ENCODE data around the gene HSD17B2.

HSD17B2 gene

DNA sequence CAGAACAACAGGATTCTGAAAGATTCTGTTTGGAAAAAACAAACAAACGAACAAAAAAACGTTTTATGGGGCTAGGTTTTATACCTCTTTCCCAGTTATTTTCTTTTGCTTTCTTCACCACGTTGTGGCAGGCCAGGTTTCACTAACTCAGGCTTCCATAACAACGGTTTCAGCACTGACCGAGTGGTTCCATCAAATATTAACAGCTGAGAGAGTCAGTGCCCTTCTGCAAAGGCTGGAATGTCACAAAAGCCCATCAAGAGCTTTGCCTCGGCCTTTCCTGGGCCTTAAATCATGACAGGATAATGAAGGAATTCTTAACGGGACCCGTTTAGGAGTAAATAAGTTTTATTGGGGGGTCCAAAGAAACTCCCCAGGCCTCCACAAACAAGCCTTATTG lies 100.8 kb downstream of the HSD17B2 start:
- TF ChIP-seq USF1 (IDR thresholded peaks at IDR 0.05), result no peak
- TF ChIP-seq CREB1 (IDR thresholded peaks at IDR 0.05; ENCODE audit: low read depth), result no peak
- no peak for TF ChIP-seq CEBPB (IDR thresholded peaks at IDR 0.05)
- TF ChIP-seq MAX (IDR thresholded peaks at IDR 0.05), result no peak
- no peak for TF ChIP-seq RAD21 (IDR thresholded peaks at IDR 0.05; ENCODE audit: low read depth)
- no peak for TF ChIP-seq EGR1 (IDR thresholded peaks at IDR 0.05)

DNA sequence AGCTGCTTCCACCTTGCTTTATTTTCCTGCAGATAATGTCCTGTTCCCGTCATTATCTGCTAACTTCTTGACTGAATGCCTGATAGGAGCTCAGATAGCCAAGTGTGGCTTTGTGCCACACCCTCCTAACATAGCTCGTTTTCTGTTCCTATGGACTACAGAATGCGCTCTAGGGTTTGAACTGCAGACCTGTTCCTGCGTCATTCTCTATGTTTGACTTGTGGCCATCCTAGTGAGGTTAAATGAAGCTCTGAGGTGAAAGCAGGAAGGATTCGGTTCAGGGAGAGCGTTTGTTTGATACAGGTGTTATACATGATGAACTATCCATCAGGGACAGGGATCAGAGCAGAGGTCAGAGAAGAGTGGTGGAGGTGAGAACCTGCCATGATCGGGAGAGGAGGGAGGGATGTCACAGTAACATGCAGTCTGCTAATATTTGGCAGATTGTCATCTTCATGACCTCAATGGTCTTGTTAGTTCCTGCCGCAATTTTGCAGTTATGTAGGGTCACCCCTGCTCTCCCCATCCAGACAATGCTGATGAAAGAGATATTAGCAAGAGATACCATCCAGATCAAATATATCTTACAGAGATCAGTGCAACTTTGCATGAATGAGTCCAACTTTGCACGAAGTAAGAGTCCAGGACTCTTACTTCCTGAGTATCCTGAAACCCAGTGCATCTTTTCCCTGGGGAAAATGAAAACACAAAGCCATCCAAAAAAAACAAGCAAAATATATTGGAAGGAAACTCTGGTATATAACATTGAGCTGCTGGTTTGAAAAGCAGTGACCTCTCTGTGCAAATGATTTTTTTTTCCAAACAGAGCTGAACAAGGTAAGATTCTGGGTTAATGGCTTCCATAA lies 102.1 kb downstream of the HSD17B2 start:
- TF ChIP-seq CREB1 (IDR thresholded peaks at IDR 0.05; ENCODE audit: low read depth), result no peak
- TF ChIP-seq TEAD4 (IDR thresholded peaks at IDR 0.05), result no peak
- TF ChIP-seq REST (IDR thresholded peaks at IDR 0.05; ENCODE audit: low read depth), result no peak
- TF ChIP-seq ZBTB7A (IDR thresholded peaks at IDR 0.05; ENCODE audit: low read depth), result no peak
- TF ChIP-seq MAX (IDR thresholded peaks at IDR 0.05), result no peak
- no peak for TF ChIP-seq EP300 (IDR thresholded peaks at IDR 0.05; ENCODE audit: borderline replicate concordance)
- TF ChIP-seq EGR1 (IDR thresholded peaks at IDR 0.05), result no peak
- no peak for TF ChIP-seq YY1 (IDR thresholded peaks at IDR 0.05; ENCODE audit: low read depth)
- no peak for TF ChIP-seq TCF12 (IDR thresholded peaks at IDR 0.05; ENCODE audit: low read depth)
- no peak for TF ChIP-seq TAF1 (IDR thresholded peaks at IDR 0.05; ENCODE audit: low read depth)
- no peak for TF ChIP-seq RAD21 (IDR thresholded peaks at IDR 0.05; ENCODE audit: low read depth)
- no peak for TF ChIP-seq NFIC (IDR thresholded peaks at IDR 0.05)

- TF ChIP-seq RAD21 (IDR thresholded peaks at IDR 0.05; ENCODE audit: low read depth) (no peak), ZBTB7A (IDR thresholded peaks at IDR 0.05; ENCODE audit: low read depth) (no peak), TCF12 (IDR thresholded peaks at IDR 0.05; ENCODE audit: low read depth) (no peak), EGR1 (IDR thresholded peaks at IDR 0.05) (no peak), TAF1 (IDR thresholded peaks at IDR 0.05; ENCODE audit: low read depth) (no peak), FOXM1 (IDR thresholded peaks at IDR 0.05; ENCODE audit: borderline replicate concordance, low read depth) (no peak), USF1 (IDR thresholded peaks at IDR 0.05) (no peak), MAX (IDR thresholded peaks at IDR 0.05) (no peak), NFIC (IDR thresholded peaks at IDR 0.05) (no peak), YY1 (IDR thresholded peaks at IDR 0.05; ENCODE audit: low read depth) (no peak), CEBPB (IDR thresholded peaks at IDR 0.05) (no peak), CREB1 (IDR thresholded peaks at IDR 0.05; ENCODE audit: low read depth) (no peak), REST (IDR thresholded peaks at IDR 0.05; ENCODE audit: low read depth) (no peak), TEAD4 (IDR thresholded peaks at IDR 0.05) (no peak), EP300 (IDR thresholded peaks at IDR 0.05; ENCODE audit: borderline replicate concordance) (no peak)
Observed at GRCh38 chr16:82137822-82138167, 102.7 kb downstream of the HSD17B2 start.

GRCh38 chr16:82138478-82139285 lies 103.6 kb downstream of the HSD17B2 start:
- TF ChIP-seq YY1 (IDR thresholded peaks at IDR 0.05; ENCODE audit: low read depth) (no peak), TCF12 (IDR thresholded peaks at IDR 0.05; ENCODE audit: low read depth) (no peak)

- TF ChIP-seq TAF1 (IDR thresholded peaks at IDR 0.05; ENCODE audit: low read depth) (no peak), USF1 (IDR thresholded peaks at IDR 0.05) (no peak), CEBPB (IDR thresholded peaks at IDR 0.05) (no peak), YY1 (IDR thresholded peaks at IDR 0.05; ENCODE audit: low read depth) (no peak), EP300 (IDR thresholded peaks at IDR 0.05; ENCODE audit: borderline replicate concordance) (no peak), EGR1 (IDR thresholded peaks at IDR 0.05) (no peak), FOXM1 (IDR thresholded peaks at IDR 0.05; ENCODE audit: borderline replicate concordance, low read depth) (no peak), REST (IDR thresholded peaks at IDR 0.05; ENCODE audit: low read depth) (no peak), CREB1 (IDR thresholded peaks at IDR 0.05; ENCODE audit: low read depth) (no peak), RAD21 (IDR thresholded peaks at IDR 0.05; ENCODE audit: low read depth) (no peak)
Observed at GRCh38 chr16:82146556-82146955, 111.5 kb downstream of the HSD17B2 start.
